NCI-H146 (cell line): Measurements from ENCODE around the gene NLRP5.
"Not testable (repeated sequence)": the region's sequence is repeated elsewhere in the genome, so short reads cannot be mapped to it uniquely, and the experiment has no call there.

ENCODE experiments used
- DNase-seq: peaks from one replicate; lab custom pipeline; 2025; lab: John Stamatoyannopoulos, UW

NLRP5 gene

GRCh38 chr19:55986487-55986886 is at the start of gene NLRP5:
Gene NLRP5, plus strand, starts transcription at chr19:55986775.
- DNase-seq = peak; percentile 16

- DNase-seq = no peak
Observed at GRCh38 chr19:55939206-55939605, 47.4 kb upstream of the NLRP5 start.

GRCh38 chr19:55940306-55940705 is 46.3 kb upstream of the NLRP5 start:
- no peak for DNase-seq

- no peak for DNase-seq
Observed at GRCh38 chr19:55947532-55947931, 39.0 kb upstream of the NLRP5 start, which contains the start of gene NLRP8. Gene NLRP8, plus strand, starts transcription at chr19:55947832.

GRCh38 chr19:55950566-55950965 is 36.0 kb upstream of the NLRP5 start:
- not testable (repeated sequence) for DNase-seq

GRCh38 chr19:55956431-55956830 is 30.1 kb upstream of the NLRP5 start:
- DNase-seq = no peak

- DNase-seq = no peak
Observed at GRCh38 chr19:55958356-55958755, 28.2 kb upstream of the NLRP5 start.

GRCh38 chr19:55959996-55960675 is 26.4 kb upstream of the NLRP5 start:
- no peak for DNase-seq

- no peak for DNase-seq
Observed at GRCh38 chr19:55962186-55962585, 24.4 kb upstream of the NLRP5 start.

GRCh38 chr19:55973982-55974381 is 12.6 kb upstream of the NLRP5 start:
- DNase-seq = no peak

- DNase-seq = no peak
Observed at GRCh38 chr19:55980415-55980814, 6.2 kb upstream of the NLRP5 start.

- DNase-seq = no peak
Observed at GRCh38 chr19:55985254-55985653, 1.3 kb upstream of the NLRP5 start.

- DNase-seq = no peak
Observed at GRCh38 chr19:55990831-55991230, 4.3 kb downstream of the NLRP5 start.

- DNase-seq = no peak
Observed at GRCh38 chr19:55993492-55993891, 6.9 kb downstream of the NLRP5 start.

GRCh38 chr19:56014765-56015164 is 28.2 kb downstream of the NLRP5 start:
- DNase-seq = no peak

- no peak for DNase-seq
Observed at GRCh38 chr19:56015756-56016155, 29.2 kb downstream of the NLRP5 start.

GRCh38 chr19:56019325-56019724 is 32.8 kb downstream of the NLRP5 start:
- DNase-seq = not testable (repeated sequence)

- DNase-seq = not testable (repeated sequence)
Observed at GRCh38 chr19:56020355-56020975, 33.9 kb downstream of the NLRP5 start.

- no peak for DNase-seq
Observed at GRCh38 chr19:56026769-56027168, 40.2 kb downstream of the NLRP5 start.

- no peak for DNase-seq
Observed at GRCh38 chr19:56053596-56053995, 67.0 kb downstream of the NLRP5 start.

GRCh38 chr19:56066152-56067023 is 79.8 kb downstream of the NLRP5 start:
- peak; percentile 74 for DNase-seq

- no peak for DNase-seq
Observed at GRCh38 chr19:56069642-56070041, 83.1 kb downstream of the NLRP5 start.

GRCh38 chr19:56071151-56071550 is 84.6 kb downstream of the NLRP5 start:
- peak; percentile 39 for DNase-seq
